GM19099 (cell line): Measurements from ENCODE around the gene E2F3.
A peak's percentile ranks its signal among the peaks of the same experiment; 100 is the strongest.

ENCODE experiments used
- POLR2A ChIP-seq: IDR thresholded peaks from 3 replicates; pipeline ENCODE4 v1.6.1; 2011; ENCODE audit warnings: low read depth; ENCODE audit not compliant: insufficient read length; ENCODE audit errors: extremely low read depth

E2F3 gene

GRCh38 chr6:20379231-20379630 lies 22.4 kb upstream of the E2F3 start:
- no peak for TF ChIP-seq POLR2A

- no peak for TF ChIP-seq POLR2A
Measured at GRCh38 chr6:20386218-20386617, 15.5 kb upstream of the E2F3 start.

- TF ChIP-seq POLR2A, result no peak
Measured at GRCh38 chr6:20389066-20389465, 12.6 kb upstream of the E2F3 start.

GRCh38 chr6:20393297-20393696 lies 8.4 kb upstream of the E2F3 start:
- no peak for TF ChIP-seq POLR2A

DNA sequence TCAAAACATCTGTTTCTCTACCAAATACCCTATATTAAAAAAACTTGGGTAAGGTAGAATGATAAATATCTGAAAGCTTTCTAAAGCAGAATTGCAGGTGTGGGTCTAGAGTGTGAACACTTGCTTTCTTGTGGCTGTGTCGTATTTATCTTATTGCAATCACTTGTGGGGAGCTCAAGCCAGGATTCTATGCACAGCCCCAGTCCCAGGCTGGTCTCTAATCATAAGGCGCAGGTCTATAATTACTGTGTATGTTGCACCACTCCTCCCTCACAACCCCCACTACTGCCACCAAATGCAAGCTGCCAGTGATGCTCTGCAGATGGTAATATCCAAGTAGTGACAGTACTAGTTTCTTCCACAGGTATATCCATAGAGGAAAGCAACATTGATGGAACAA lies 2.2 kb upstream of the E2F3 start:
- TF ChIP-seq POLR2A, result no peak

DNA sequence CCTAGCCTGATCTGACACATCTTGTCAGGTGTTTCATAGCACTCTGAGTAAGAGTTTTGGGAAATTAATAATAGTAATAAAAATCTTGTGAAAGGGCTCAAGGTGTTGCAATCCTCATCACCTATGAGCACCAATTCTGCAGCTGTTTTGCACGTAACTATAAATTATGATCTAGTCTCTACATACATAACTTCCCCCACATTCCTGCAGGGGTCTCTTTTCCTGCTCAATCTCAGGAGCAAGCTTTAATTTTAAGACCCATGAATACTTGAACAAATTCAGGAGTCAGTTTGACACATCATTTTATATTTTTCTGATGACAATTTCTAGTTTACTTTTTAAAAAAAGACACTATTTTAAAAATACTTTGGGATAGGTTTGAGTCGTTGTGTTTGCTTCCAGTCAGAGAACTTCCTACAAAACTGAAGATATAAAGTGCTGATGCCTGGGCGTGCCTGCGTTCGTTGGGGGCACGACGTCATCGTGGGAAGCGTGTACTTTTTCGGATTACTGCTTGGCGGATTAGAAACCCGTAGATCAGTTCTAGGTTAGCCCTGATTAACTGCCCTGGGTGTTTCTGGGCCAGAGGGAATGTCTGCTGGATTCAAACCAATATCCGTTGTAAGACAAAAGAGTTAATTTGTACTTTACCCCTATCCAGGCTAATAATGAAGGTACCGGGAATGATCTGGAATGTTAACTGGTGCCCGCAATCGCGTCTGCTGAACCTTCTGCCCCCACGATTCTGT lies 1.0 kb upstream of the E2F3 start:
- no peak for TF ChIP-seq POLR2A

DNA sequence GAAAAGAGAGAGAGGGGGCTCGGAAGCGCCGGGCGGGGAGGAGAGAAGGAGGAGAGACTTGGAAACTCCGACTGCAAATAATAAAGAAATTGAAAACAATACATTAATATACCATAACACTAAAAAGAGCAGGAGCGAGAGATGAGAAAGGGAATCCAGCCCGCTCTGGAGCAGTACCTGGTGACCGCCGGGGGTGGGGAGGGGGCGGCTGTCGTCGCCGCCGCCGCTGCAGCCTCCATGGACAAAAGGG lies 338 bp downstream of the E2F3 start:
- TF ChIP-seq POLR2A, result no peak

DNA sequence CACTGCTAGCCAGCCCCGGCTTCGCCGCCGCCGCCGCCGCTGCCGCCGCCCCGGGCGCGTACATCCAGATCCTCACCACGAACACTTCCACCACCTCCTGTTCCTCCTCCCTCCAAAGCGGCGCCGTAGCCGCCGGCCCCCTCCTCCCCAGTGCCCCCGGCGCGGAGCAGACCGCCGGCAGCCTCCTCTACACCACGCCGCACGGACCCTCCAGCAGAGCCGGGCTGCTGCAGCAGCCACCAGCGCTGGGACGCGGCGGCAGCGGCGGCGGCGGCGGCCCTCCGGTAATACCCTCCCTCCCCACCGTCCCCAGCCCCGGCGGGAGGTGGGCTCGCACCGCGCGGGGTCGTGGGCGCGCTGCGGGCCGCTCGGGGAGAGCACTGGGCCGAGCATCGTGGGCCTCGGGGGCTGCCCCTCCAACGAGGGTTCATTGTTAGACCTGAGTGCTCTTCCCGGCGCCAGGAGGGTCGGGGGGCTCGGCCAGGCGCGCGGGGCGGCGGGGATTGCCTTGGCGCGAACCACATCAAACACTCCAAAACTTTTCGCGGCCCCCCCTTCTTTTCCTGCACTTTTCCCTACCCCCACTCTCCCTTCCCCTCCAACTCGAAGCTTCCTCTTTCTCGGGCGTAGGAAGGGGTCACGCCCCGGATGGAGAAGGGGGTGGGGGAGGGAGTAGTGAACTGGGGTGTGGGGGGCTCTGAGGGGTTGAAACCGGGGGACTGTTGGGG lies 827 bp downstream of the E2F3 start:
- TF ChIP-seq POLR2A, result peak; percentile 63

GRCh38 chr6:20403070-20403765 lies 1.5 kb downstream of the E2F3 start:
- TF ChIP-seq POLR2A, result peak; percentile 80

DNA sequence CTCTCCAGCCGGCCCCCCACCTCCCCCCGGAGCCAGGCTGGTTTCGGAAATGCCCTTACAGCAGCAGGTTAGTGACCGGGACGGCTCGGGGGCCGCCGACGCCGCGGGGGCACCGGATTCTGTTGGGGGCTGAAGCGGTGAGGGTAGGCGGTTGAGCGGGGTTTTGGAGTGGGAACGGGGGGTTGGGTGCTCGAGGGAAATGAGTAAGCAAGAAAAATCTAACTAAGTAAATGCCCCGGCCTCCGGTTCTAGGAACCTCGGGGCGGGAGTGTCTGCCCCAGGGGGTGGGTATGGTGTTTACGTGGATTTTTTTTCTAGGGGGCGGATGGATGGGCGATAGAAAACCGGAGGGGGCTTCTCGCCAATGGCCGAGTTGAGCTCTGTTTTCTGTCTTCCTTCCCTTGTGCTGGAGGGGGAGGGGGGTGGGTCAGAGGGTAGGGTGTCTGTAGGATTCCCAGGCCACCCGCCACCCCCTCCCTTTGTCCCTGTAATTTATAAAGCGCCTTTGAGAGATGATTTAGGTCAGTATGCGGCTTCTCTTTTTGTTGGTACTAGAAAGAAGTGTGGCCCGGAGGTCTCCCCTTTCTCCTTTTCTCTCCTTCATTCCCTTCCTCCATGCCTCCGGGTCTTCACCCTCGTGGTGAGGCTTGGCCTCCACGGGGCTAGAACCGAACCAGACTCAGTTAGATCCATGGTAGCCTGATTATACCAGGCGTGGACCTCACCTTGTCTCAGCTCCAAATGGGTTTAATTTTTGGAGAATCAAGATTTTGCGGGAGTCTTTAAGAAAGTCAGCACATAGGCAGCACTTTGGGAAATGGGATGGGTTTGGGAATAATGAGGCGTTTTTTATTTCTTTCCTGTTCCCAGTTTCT lies 2.3 kb downstream of the E2F3 start:
- no peak for TF ChIP-seq POLR2A

DNA sequence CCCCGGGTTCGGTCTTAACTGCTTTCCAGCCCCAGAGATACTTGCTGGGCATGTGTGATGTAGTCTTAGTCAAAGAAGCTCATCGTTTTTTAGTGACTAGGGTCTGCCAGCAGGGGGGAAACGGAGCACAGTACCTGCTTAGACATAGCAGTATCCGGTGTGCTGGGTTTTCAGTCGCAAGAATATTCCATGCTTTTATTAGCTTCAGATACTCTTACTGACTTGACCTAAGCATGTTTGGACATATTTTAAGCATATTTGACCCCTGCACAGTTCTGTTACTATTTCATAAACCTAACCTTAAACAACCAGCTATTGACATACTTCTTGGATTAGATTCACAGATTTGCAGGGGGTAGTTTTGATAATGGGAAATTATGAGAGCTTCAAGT lies 3.0 kb downstream of the E2F3 start:
- TF ChIP-seq POLR2A, result no peak

- TF ChIP-seq POLR2A, result no peak
Measured at GRCh38 chr6:20408851-20409250, 7.2 kb downstream of the E2F3 start.

DNA sequence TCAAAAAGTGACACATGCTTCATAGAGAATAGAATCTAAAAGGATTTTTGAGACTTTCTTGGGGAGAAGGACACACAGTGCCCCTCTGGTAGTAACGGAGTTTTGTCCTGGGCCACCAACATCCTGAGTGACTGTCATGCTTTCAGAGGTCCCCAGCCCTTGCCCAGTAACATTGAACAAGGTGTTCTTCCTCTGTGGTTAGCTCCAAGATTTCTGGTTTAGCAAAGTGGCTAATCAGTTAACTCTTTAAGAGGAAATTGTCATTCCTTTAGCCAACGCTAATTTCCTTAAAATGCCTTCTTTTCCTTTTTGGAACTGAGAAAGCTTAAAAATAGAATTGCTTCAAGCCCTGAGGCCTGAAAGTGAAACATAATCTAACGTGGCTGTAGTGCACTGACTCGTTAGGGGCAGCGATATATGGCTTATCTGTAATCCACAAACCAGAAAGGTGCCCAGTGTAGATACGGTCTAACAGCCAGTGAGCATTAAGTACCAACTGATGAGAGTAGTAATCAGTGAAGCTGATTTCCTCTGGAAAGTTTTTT lies 7.8 kb downstream of the E2F3 start:
- TF ChIP-seq POLR2A, result no peak

DNA sequence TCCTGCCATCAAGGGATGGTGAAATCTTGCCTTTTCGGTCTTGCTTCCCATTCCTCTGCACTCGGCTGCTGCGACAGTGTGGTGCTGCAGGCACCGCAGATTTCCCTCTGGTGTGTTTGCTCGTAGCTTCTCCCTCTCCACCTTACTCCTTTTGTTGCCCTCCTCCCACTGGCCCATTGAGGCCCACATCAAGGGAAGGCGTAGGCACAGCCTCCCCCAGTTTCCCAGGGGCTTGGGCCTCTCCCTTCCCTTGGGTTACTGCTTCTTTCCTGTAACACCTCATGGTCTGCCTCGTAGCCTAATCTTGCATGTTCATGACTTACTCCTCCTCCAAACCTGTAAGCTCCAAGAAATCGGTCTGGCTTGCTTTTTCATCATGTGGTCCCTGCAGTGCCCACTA lies 9.9 kb downstream of the E2F3 start:
- TF ChIP-seq POLR2A, result no peak

- TF ChIP-seq POLR2A, result no peak
Measured at GRCh38 chr6:20411953-20412681, 10.4 kb downstream of the E2F3 start.

DNA sequence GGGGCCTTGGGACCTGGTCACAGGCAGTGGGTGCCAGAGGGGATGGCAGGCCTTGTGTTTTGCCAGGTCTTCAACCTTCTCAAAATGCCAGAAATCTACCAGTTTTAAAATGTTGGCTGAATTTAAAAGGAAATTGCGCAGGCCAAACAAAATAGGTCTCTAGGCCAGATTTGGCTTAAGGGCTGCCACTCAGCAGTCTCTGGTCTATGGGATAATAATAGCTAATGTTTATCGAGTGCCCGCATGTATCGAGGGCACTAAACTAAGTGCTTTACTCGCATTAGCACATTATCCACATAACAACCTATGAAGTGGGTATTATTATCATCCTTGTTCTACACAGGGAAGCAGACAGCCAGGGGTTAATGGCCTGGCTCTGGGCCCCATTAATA lies 11.0 kb downstream of the E2F3 start:
- no peak for TF ChIP-seq POLR2A
